Left renal cortex interstitium (tissue), 4 donors: ENCODE measurements around the gene TMEM59L. TPM values are rescaled to one million over a fixed set of nuclear protein-coding genes. Genes with fewer than 3 reads are reported as not detected.

Experiments
- DNase-seq, 4 donors: peaks; one replicate each; pipeline ENCODE4 v3.0.0-alpha.2; 2013; ENCODE audit warnings: low read depth in 4 of 4, low spot score in 2 of 4, missing footprints in 1 of 4
- polyA plus RNA-seq, 4 donors: library from polyadenylated mRNA; unstranded; fragments of 120-200 nt; gene quantifications; one replicate each; pipeline ENCODE4 v1.2.1, GENCODE V29; 2013; ENCODE audit not compliant: insufficient read length in 4 of 4

The TMEM59L gene
- polyA plus RNA-seq, 4 donors, result 2.3 to 4.1 (median 3.7) TPM

DNA sequence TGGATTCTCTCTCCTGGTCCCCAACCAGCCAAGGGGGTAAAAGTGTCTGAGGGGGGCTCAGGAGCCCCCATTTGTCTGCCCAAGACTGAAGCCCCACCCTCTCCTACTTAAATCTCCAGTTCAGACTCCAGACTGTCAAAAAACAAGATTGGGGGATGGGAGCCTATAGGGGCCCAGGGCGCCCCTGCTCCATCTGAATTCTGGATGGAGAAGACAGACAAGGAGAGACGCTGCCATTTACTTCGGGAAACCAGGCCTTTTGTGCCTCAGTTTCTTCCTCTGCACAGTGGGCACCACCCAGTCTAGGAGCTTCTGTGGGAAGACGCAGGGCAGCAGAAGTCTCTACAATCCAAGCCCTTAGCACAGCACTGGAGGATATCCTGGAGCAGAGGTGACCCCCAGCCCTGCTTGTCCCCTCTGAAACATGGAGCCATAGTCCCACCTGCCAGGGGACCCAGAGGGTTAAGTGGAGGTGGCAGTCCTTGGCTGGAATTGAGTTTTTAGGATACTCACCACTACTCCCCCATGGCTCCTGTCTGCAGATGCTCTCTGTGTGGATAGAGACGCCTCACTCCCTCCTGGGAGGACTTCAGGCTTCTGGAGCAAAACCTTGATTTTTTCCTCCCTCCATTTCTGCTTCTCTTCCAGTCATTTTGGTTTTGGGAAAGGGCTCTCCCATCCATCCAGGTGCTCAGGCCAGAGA lies 4.4 kb upstream of the TMEM59L start:
- no peak for DNase-seq

DNA sequence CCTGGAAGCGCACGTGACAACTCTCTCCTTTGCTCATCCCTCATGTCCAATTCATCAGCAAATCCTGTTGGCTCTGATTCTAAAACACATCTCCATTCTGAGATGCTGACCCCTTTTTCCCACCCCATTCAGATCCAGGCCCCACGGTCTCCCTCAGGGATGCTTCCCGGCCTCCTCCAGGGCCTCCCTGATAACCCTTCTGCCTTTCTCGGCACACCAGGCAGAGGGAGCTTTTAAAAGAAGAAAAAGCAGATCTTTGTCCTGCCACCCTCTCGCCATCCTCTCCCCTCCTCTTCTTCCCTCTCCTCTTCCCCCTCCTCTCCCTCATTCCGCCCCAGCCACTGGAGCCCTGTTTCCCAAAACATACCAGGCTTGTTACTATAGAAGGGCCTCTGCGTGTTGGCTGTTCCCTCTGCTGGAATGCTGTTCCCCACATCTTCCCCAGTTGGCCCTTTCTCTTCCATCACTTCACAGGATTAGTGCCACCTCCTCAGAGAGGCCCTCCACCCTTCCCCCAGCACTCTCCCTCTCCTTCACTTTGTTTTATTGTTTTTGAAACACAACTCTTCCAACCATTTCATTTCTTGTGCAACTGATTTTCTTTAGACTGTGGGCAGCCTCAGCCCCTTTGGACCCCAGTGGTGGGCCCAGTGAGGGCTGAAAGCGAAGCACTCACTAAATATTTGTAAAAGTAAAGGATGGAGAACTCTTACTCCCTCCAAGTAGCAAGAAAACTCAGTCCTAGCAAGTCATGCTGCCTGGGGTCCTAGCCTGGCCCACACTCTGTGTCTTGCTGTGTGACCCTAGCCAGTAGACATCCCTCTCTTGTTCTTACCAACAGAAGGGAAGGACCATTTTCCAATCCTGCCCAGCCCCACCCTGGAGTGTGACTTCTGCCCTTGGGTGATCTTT lies 3.6 kb upstream of the TMEM59L start:
- no peak for DNase-seq

DNA sequence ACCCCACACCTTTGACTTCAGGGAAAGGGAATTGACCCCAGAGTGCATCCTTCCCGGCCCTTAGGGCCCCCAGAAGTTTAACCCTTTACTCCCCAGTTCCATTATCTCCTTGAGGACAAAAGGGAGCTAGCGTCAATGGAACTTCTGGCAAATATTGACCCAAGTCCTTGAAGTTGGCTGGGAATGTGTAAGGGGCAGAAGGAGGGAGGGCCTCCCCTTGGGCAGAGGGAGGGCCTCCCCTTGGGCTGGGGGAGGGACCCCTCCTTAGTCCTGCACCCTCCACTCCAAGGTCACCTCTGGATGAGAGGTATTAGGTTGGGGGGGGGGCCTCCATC lies 3.0 kb upstream of the TMEM59L start:
- no peak for DNase-seq

DNA sequence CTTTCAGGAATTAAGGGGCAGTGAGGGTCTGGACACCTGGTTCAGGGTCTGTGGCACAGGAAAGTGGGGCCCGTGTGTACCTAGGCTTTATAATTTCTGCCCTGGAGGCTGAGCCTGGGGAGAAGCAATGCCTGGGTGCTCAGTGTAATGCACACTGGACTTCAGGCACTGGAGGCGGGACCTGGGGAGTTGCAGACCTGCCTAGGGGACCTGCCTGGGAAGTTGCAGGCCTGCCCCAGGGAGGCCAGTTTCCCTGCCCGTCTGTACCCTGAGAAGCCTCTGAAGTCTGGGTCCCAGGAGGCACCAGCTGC lies 2.5 kb upstream of the TMEM59L start:
- no peak for DNase-seq

DNA sequence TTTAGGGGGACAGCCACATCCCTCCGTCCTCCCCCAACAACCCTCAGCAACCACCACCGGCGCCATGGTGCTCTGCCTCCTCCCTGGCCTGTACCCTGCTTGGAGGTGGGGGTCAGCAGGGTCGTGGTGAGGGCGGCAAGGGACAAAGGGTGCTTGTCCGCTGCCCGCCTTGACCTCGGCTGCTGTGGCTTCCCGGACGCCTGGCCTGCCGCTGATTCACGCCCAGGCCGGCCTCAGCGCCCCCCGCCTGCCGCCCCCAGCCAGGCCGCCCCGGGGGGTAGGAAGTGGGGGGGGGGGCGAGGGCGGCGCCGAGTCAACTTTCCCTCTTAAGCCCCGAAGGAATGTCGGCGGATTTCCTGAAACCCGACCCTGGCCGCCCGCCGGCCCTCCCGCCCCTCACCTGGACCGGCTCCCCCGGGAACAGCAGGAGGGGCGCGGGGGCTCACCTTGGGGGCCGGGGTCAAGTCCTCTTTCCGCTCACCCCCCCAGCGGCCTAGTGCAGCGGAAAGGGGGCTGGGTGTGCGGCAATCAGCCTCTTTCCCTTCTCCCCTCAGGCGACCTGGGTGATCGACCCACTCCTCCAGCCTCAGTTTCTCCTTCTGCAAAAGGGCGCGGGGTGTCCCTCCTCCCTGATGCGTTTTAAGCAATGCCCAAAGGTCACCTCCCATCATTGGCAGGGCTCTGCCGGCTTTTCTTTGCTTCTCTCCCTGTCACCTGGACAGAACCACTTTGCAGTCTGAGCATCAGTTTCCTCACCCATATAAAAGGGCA lies 1.9 kb upstream of the TMEM59L start:
- no peak for DNase-seq

DNA sequence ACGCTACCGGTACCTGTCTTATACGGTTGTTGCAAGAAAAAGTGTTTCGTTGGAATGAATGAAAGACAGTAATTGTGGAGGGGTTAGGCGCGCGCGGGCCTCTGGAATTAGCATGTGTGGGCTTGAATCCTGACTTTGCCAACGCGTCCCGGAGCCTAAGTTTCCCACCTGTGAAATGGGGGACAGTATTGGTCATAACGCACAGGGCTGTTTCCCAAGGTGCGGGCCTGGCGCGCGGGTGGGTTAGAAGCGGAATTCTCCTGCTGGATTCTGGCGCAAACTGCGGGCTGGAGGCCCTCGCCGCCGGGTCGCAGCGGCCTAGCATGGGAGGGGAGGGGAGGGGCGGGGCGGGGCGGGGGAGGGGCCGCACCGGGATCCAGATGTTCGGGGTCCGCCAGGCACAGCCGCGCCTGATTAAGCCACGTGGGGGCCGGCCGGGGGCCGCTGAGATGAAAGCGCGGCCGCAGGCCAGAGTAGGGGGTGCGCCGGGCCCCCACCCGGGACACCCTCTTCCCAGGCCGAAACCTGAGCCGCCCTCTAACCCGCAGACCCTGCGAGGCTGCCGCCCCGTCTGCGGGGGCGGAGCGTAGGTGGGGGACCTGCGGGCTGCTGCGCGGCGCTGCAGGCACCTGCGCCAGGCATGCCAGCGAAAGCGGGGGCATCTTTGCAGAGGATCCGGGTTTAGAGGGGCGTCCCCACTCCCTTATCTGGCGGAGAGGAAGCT lies 1.2 kb upstream of the TMEM59L start:
- no peak for DNase-seq

DNA sequence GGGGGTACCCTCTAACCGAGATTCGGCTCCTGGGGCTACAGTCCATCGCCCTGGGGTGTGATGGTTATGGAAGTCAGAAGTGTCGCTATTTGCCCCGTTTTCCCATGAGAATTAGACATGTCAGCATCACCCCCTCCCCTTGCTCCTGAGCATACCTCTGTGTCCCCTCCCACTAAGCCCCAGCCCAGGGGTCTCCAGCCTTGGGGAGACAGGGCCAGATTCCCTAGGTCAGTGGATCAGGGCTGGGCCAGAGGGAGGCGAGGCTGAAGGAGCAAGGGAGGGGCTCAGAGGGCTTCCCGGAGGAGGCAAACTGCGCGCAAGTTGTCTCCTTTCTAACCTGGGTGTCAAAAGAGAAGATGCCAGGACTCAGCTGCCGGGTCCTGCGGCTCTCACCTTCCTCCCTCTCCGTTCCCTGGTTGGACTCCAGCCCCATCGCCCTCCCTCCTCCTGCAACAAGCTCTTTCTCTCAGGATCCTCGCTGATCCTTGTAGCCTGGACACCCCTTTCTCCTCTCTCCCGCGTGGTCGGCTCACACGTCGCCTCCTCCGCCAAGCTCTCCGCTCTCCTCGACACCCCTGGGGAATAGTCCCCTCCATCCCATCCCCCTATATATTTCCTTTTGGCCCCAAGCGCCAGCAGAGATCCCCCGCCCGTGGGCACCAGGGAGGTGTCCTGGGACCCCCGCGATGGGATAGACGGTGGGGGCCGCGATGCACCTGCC lies 459 bp upstream of the TMEM59L start:
- DNase-seq, result no peak

DNA sequence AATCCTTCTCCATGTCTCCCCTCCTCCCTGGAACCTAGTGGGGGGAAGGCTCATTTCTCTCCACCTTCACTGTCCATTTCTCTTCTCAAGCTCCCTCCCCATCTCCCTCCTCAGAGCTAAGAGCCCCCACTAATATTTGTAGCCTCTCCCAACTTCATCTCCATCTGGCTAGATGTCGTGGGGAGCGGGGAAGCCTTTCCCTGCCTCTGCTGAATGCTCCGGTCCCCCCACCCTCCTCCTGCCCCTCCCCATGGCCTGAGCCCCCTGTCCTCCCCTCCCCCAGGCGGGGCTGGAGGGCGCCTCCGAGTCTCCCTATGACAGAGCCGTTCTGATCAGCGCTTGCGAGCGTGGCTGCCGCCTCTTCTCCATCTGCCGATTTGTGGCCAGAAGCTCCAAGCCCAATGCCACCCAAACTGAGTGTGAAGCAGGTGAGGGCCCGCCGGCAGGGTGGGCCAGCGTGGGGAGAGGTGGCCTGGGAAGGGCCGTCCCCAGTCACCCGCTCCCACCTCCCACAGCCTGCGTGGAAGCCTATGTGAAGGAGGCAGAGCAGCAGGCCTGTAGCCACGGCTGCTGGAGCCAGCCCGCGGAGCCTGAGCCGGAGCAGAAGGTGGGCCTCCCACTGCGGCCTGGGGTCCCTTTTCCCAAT lies 1.0 kb downstream of the TMEM59L start:
- no peak for DNase-seq

DNA sequence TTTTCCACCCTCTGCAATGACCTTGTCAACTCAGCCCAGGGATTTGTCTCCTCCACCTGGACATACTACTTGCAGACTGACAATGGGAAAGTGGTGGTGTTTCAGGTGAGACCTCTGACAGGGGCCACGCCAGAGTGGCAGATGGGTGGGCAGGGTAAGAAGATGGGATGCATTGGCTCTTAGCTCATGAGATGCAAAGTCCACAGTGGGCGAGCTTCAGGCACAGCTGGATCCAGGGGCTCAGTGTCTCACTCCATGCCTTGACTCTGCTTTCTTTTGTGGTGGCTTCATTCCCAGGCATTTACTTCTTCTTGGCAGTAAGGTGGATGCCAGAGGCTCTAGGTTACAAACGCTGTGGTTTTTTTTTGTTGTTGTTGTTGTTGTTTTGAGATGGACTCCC lies 3.4 kb downstream of the TMEM59L start:
- DNase-seq, result no peak

DNA sequence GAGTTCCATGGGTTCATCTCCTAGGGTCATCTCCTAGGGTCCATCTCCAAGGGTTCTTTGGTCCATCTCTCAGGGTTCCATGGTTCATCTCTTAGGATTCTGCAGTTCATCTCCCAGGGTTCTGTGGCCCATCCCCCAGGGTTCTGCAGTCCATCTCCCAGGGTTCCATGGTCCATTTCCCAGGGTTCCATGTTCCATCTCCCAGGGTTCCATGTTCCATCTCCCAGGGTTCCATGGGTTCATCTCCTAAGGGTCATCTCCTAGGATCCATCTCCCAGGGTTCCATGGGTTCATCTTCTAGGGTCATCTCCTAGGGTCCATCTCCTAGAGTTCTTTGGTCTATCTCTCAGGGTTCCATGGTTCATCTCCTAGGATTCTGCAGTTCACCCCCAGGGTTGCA lies 4.9 kb downstream of the TMEM59L start:
- no peak for DNase-seq

DNA sequence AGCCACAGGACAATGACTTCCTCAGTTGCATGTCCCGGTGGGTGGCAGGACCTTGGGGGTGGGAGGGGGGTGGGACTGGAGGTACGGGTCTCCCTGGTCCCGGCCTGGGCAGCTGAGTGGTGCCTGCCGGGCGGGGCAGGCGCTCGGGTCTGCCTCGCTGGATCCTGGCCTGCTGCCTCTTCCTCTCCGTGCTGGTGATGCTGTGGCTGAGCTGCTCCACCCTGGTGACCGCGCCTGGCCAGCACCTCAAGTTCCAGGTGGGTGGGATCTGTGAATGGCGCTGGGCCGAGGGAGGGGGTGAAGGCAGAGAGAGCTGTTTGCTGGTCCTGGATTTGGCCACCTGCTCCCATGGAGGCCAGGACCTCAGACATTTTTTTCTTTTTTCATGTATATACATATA lies 5.6 kb downstream of the TMEM59L start:
- no peak for DNase-seq

DNA sequence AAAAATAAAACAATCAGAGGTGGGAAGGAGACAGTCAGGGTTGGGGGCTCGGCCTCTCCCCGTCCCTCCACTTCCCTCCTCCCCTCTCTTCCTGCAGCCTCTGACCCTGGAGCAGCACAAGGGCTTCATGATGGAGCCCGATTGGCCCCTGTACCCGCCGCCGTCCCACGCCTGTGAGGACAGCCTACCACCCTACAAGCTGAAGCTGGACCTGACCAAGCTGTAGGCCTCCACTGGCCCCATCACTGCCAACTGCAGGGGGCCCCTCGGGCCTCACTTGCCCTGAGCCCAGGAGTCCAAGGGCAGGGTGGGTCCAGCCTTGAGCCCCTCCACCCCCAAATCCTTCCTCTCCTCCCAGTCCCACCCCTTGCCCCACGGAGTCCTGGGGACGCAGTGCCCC lies 7.6 kb downstream of the TMEM59L start:
- DNase-seq, result no peak

DNA sequence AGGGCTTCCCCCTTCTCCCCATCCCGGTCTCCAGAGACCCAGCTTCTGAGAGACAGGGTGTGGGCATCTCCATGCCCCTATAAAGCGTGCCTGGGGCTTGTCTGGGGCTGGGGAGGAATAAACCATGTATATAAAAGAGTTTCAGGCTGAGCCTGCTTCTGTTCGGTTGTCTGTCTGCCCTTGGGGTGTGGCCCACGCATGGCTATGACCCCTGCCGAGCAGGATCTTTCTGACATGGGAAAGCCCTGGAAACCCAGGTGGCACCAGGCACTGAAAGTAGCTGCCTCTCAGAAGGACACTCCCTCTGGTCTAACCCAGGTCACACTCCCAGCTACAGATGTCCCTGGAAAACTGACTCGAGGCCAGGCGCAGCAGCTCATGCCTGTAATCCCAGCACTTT lies 8.2 kb downstream of the TMEM59L start:
- DNase-seq, result no peak

DNA sequence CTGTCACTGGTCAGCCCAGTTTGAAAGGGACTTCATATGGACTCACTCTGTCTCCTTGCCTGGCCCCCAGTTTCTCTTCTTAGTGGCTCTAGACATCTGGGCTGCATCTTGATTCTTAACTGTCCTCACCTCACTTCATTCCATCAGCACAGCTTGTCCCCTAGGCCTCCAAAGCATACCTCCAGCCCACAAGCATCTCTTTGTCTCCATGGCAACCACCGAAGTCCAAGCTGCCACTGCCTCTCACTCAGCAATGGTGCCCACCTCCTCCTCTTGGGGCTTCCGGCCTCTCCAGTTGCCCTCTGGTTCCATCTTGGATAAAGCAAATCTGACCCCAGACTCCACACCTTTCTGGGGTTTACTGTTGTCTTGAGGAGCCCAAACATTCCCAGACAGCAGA lies 14.2 kb downstream of the TMEM59L start:
- no peak for DNase-seq

DNA sequence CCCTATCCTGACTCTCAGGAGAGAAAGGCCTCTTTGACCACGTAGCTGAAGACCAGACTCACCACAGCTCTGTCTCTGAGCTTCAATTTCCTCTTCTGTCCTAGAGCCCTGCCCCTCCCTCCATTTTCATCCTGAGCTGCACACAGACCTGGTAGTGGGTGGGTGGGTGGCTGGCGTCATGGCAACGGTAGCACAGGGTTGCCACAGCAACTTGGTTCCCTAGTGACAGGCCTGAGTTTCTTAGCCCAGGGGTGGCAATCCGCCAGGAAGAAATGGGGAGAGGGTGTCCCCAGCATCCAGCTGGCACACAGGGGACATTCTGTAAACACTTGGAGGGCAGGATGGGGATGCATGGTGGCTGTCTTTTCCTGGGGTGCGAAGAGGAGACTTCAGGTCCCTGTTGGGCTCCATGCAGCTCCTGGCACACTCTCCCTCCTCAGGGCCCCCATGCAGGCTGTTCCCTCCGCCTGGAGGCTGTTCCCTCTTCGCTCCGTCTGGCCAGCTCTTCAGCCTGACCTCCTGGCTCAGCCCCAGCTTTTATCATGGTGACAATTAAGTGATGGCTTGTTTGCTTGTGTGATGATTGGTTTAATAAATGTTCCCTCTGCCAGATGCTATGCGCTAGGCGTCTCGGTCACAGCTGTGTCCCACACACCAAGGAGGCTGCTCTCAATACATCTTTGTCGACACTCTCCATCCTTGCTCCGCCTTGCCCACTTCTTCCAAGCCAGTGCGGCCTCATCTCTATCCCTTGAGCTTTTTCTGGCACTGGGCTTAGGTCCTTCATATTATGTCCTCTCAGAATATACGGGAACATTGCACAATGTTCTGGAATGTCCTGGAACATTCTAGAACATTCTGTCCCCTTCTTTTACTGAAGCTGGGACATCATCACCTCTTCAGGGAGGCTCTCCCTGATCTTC lies 16.8 kb downstream of the TMEM59L start:
- DNase-seq, result no peak

DNA sequence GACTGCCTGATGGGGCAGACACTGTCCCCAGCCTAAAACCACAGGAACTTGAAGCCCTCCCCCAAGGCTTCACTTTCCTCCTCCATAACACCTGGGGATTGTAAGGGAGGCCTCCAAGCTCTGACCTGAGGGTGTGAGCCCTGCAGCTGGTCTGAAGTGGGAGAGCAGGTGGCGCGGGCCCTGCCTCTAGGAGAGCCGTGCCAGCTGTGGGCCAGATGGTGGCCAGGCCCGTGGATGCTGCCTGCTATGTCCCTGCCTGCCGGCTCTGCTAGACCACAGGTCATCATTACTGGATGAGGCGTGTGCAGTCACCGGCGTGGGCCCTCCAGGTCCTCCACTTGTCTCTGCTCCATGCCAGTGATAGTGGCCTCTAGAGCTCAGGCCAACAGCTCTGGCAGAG lies 20.7 kb downstream of the TMEM59L start:
- DNase-seq, result no peak

DNA sequence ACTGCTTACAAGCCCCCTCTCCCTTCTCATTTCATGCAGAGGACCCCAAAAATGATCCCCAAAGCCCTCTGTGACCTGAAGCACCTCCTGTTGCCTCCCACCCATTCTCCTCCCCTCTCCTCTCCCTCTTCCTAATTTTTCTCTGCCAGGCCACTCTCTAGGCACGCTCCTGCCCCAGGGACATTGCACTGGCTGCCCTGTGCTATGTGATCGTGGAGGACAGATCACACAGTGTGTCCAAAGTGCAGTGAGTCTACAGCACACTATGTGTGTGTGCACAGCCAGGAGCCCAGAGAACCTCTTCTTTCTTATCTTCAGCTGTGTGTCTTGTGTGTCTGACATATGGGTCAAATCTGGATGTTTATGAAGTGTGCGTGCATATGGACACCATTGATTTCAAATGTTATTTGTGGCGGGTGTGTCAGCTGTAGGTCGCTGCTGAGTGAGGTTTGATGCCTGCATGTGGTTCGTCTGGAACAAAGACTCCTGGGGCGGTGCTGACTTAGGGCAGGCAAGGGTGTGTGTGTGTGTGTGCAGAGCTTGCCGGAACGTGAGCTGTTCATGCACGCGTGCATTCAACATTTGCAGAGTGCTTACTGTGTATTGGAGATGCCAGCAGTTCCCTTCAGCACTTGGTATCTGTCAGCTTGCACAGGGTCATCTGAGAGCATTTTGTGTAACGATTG lies 22.1 kb downstream of the TMEM59L start:
- DNase-seq, result no peak

DNA sequence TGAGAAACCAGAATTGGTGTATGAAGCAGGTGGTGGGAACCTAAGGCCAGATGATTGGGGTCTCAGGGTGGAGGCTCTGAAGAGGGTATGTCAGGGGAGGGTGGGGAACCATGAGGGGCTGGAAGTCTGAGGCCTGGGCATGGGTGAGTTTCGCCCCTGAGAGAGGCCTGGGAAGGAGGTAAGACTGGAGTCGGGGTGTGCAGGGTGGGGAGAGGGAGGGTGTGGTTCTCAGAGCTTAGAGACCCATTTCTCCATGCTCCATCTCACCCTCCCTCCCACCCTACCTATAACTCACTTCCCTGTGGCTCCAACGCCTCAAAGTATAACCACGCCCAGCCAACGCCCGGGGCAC lies 23.1 kb downstream of the TMEM59L start:
- DNase-seq, result no peak
